Neural cell (in vitro differentiated cells): ENCODE measurements around the gene GRAMD1B. TPM values are rescaled to one million over a fixed set of nuclear protein-coding genes. Genes with fewer than 3 reads are reported as not detected.
"Not testable (repeated sequence)": the region's sequence is repeated elsewhere in the genome, so short reads cannot be mapped to it uniquely, and the experiment has no call there.

ENCODE experiments used
- H2AFZ ChIP-seq: fragments of 200-600, 300-800 bp; sonication (generic), shearing (Covaris generic); 2 replicates; pipeline ENCODE4 v1.6.0; 2014; ENCODE audit warnings: low read depth, mild to moderate bottlenecking, antibody characterized with exemption, low read length, moderate library complexity
- H3F3A ChIP-seq: fragments of 200-600 bp; shearing (Covaris generic); 2 replicates; pipeline ENCODE4 v1.6.1; 2016; ENCODE audit warnings: mild to moderate bottlenecking, moderate library complexity, mixed read lengths, antibody characterized with exemption, low read length; ENCODE audit not compliant: insufficient read depth, poor library complexity, severe bottlenecking
- H3K27ac ChIP-seq: fragments of 200-600, 300-800 bp; sonication (generic), shearing (Covaris generic); 2 replicates; pipeline ENCODE4 v1.5.1; 2014; ENCODE audit warnings: mild to moderate bottlenecking, low read length, moderate library complexity
- H3K27me3 ChIP-seq: fragments of 300-800, 200-600 bp; sonication (generic), shearing (Covaris generic); 2 replicates; pipeline ENCODE4 v1.6.0; 2014; ENCODE audit warnings: mild to moderate bottlenecking, low read depth, low read length, moderate library complexity; ENCODE audit not compliant: insufficient read depth
- H3K36me3 ChIP-seq: fragments of 300-800, 200-600 bp; sonication (generic), shearing (Covaris generic); 2 replicates; pipeline ENCODE4 v1.5.1; 2014; ENCODE audit warnings: mild to moderate bottlenecking, antibody characterized with exemption, low read length, moderate library complexity; ENCODE audit not compliant: insufficient read depth
- H3K4me2 ChIP-seq: fragments of 300-800, 200-600 bp; sonication (generic), shearing (Covaris generic); 2 replicates; pipeline ENCODE4 v1.6.0; 2014; ENCODE audit warnings: mild to moderate bottlenecking, low read length
- H3K4me3 ChIP-seq: fragments of 300-800, 200-600 bp; sonication (generic), shearing (Covaris generic); 2 replicates; pipeline ENCODE4 v1.5.1; 2014; ENCODE audit warnings: mild to moderate bottlenecking, low read length, moderate library complexity
- H3K79me2 ChIP-seq: fragments of 200-600 bp; shearing (Covaris generic); replicated peaks from 2 replicates; pipeline ENCODE4 v1.6.0; 2014; ENCODE audit warnings: mild to moderate bottlenecking, low read length, moderate library complexity; ENCODE audit not compliant: insufficient read depth
- H3K9ac ChIP-seq: fragments of 300-800, 200-600 bp; sonication (generic), shearing (Covaris generic); 2 replicates; pipeline ENCODE4 v1.6.1; 2016; ENCODE audit warnings: mild to moderate bottlenecking, low read length, mixed read lengths
- H3K9me2 ChIP-seq: fragments of 200-600 bp; shearing (Covaris generic); 2 replicates; pipeline ENCODE4 v1.6.1; 2016; ENCODE audit warnings: mild to moderate bottlenecking, low read length, mixed read lengths; ENCODE audit not compliant: insufficient read depth
- H3K9me3 ChIP-seq: fragments of 200-600, 300-800 bp; sonication (generic), shearing (Covaris generic); 2 replicates; pipeline ENCODE4 v1.6.1; 2016; ENCODE audit warnings: mild to moderate bottlenecking, mixed run types, low read length, moderate library complexity, mixed read lengths
- H4K20me1 ChIP-seq: fragments of 200-600 bp; shearing (Covaris generic); 2 replicates; pipeline ENCODE4 v1.6.1; 2016; ENCODE audit warnings: mild to moderate bottlenecking, mixed run types; ENCODE audit not compliant: insufficient read depth
- EP300 ChIP-seq: fragments of 450-650 bp; conservative IDR thresholded peaks from 2 replicates; pipeline ENCODE4 v1.6.1; 2014; ENCODE audit warnings: antibody characterized with exemption, mild to moderate bottlenecking, moderate library complexity; ENCODE audit not compliant: poor library complexity, severe bottlenecking
- EZH2 ChIP-seq: fragments of 200-600, 300-800 bp; shearing (Covaris generic), sonication (generic); IDR thresholded peaks from 2 replicates; pipeline ENCODE4 v1.6.1; 2014; ENCODE audit warnings: antibody characterized with exemption, low read length, borderline replicate concordance, mild to moderate bottlenecking; ENCODE audit not compliant: insufficient read depth, poor library complexity, severe bottlenecking
- MXI1 ChIP-seq: fragments of 450-650 bp; conservative IDR thresholded peaks from 2 replicates; pipeline ENCODE4 v1.6.1; 2014; ENCODE audit warnings: antibody characterized with exemption, mild to moderate bottlenecking; ENCODE audit not compliant: poor library complexity, severe bottlenecking
- POLR2AphosphoS5 ChIP-seq: IDR thresholded peaks from 2 replicates; pipeline ENCODE4 v1.6.1; 2012
- RAD21 ChIP-seq: fragments of 450-650 bp; conservative IDR thresholded peaks from 2 replicates; pipeline ENCODE4 v1.6.1; 2014; ENCODE audit warnings: antibody characterized with exemption, mild to moderate bottlenecking, moderate library complexity
- SMC3 ChIP-seq: fragments of 450-650 bp; conservative IDR thresholded peaks from 2 replicates; pipeline ENCODE4 v1.6.1; 2014; ENCODE audit warnings: antibody characterized with exemption, mild to moderate bottlenecking, moderate library complexity; ENCODE audit not compliant: poor library complexity
- TAF1 ChIP-seq: IDR thresholded peaks from 2 replicates; pipeline ENCODE4 v1.6.1; 2012; ENCODE audit warnings: low read depth
- polyA plus RNA-seq: library from polyadenylated mRNA; depleted of rRNA; stranded (reverse); fragments of >200 nt; gene quantifications from 2 replicates; pipeline ENCODE4 v1.2.3, GENCODE V29; 2014
- TF ChIP-seq, protein P1 (sequence below): fragments of 450-650 bp; IDR thresholded peaks from 2 replicates; pipeline ENCODE4 v1.5.1; 2014; ENCODE audit warnings: antibody characterized with exemption, mild to moderate bottlenecking, moderate library complexity; ENCODE audit not compliant: poor library complexity, severe bottlenecking
- TF ChIP-seq, protein P2 (sequence below): IDR thresholded peaks from 2 replicates; pipeline ENCODE4 v1.6.1; 2012; ENCODE audit warnings: borderline replicate concordance

Gene GRAMD1B
- polyA plus RNA-seq, 1 donor from 2014 or later: 1.5 TPM

GRCh38 chr11:123659311-123659710, 229.2 kb downstream of the GRAMD1B start:
- Histone ChIP-seq H3F3A (no peaks in the 10 kb centered on the region), H3K9me2 (no peaks in the 10 kb centered on the region), H3K27me3 (no peaks in the 10 kb centered on the region), H3K9ac (no peak overlapping the region), H3K9me3 (no peaks in the 10 kb centered on the region), H3K4me2 (no peak overlapping the region), H3K79me2 (no peaks in the 10 kb centered on the region), H3K36me3 (no peaks in the 10 kb centered on the region), H2AFZ (no peak overlapping the region), H3K27ac (no peak overlapping the region), H3K4me3 (no peak overlapping the region), H4K20me1 (no peaks in the 10 kb centered on the region)
- TF ChIP-seq EP300 (no peak), SMC3 (no peak), POLR2AphosphoS5 (no peak), TAF1 (no peak), MXI1 (no peak), EZH2 (no peak)
- TF ChIP-seq, protein P1, sequence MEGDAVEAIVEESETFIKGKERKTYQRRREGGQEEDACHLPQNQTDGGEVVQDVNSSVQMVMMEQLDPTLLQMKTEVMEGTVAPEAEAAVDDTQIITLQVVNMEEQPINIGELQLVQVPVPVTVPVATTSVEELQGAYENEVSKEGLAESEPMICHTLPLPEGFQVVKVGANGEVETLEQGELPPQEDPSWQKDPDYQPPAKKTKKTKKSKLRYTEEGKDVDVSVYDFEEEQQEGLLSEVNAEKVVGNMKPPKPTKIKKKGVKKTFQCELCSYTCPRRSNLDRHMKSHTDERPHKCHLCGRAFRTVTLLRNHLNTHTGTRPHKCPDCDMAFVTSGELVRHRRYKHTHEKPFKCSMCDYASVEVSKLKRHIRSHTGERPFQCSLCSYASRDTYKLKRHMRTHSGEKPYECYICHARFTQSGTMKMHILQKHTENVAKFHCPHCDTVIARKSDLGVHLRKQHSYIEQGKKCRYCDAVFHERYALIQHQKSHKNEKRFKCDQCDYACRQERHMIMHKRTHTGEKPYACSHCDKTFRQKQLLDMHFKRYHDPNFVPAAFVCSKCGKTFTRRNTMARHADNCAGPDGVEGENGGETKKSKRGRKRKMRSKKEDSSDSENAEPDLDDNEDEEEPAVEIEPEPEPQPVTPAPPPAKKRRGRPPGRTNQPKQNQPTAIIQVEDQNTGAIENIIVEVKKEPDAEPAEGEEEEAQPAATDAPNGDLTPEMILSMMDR: no peak
- TF ChIP-seq, protein P2, sequence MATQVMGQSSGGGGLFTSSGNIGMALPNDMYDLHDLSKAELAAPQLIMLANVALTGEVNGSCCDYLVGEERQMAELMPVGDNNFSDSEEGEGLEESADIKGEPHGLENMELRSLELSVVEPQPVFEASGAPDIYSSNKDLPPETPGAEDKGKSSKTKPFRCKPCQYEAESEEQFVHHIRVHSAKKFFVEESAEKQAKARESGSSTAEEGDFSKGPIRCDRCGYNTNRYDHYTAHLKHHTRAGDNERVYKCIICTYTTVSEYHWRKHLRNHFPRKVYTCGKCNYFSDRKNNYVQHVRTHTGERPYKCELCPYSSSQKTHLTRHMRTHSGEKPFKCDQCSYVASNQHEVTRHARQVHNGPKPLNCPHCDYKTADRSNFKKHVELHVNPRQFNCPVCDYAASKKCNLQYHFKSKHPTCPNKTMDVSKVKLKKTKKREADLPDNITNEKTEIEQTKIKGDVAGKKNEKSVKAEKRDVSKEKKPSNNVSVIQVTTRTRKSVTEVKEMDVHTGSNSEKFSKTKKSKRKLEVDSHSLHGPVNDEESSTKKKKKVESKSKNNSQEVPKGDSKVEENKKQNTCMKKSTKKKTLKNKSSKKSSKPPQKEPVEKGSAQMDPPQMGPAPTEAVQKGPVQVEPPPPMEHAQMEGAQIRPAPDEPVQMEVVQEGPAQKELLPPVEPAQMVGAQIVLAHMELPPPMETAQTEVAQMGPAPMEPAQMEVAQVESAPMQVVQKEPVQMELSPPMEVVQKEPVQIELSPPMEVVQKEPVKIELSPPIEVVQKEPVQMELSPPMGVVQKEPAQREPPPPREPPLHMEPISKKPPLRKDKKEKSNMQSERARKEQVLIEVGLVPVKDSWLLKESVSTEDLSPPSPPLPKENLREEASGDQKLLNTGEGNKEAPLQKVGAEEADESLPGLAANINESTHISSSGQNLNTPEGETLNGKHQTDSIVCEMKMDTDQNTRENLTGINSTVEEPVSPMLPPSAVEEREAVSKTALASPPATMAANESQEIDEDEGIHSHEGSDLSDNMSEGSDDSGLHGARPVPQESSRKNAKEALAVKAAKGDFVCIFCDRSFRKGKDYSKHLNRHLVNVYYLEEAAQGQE: no peak

GRCh38 chr11:123659965-123660364, 229.9 kb downstream of the GRAMD1B start:
- not testable (repeated sequence) for H2AFZ ChIP-seq, H3K9me3 ChIP-seq, H3K27me3 ChIP-seq, H3K9ac ChIP-seq, H3K4me3 ChIP-seq, H3K27ac ChIP-seq, H4K20me1 ChIP-seq, H3K79me2 ChIP-seq, H3K4me2 ChIP-seq, H3F3A ChIP-seq, H3K9me2 ChIP-seq, H3K36me3 ChIP-seq

DNA sequence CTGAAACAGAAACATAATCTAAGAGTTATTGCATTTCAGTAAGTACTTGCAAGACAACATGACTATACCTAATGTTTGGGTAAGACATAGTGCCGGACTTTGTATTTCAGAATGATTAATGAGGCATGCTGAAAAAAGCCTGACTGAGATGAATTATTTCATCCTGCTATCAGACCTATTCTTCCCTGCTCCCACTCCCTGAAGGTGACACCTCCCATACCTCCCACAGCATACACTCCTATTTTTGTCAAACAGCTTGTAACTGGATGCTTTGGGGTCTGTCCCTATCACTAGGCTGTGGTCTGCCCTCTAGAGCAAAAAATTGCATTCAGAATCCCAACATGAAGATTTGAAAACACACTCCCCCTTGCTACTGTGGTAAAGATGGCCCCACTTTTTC, 235.2 kb downstream of the GRAMD1B start:
- Histone ChIP-seq H3K79me2 (no peaks in the 10 kb centered on the region), H2AFZ (no peak overlapping the region), H3K9me2 (no peaks in the 10 kb centered on the region), H3K27me3 (no peaks in the 10 kb centered on the region), H4K20me1 (no peaks in the 10 kb centered on the region), H3K27ac (no peak overlapping the region), H3K4me3 (no peak overlapping the region), H3K36me3 (no peaks in the 10 kb centered on the region), H3K4me2 (no peak overlapping the region), H3K9ac (no peak overlapping the region), H3K9me3 (no peaks in the 10 kb centered on the region), H3F3A (no peaks in the 10 kb centered on the region)
- TF ChIP-seq EP300: no peak
- TF ChIP-seq TAF1: no peak
- TF ChIP-seq, protein P2: no peak
- TF ChIP-seq, protein P1: no peak
- TF ChIP-seq RAD21: no peak
- TF ChIP-seq POLR2AphosphoS5: no peak
- TF ChIP-seq SMC3: no peak
- no peak for TF ChIP-seq EZH2
